Sigmoid colon (tissue), 7 donors: ENCODE measurements around the gene EPG5. TPM values are rescaled to one million over a fixed set of nuclear protein-coding genes. Genes with fewer than 3 reads are reported as not detected.

Source experiments
- DNase-seq: peaks from one replicate; pipeline ENCODE4 v3.0.0-alpha.2; 2019
- H3K27ac ChIP-seq, 4 donors: fragments of 200-600 bp; sonication (generic); one replicate each; pipeline ENCODE4 v1.5.1; 2016 to 2019; ENCODE audit warnings: mild to moderate bottlenecking in 1 of 4
- H3K27me3 ChIP-seq, 3 donors: fragments of 200-600 bp; sonication (generic); one replicate each; pipeline ENCODE4 v1.5.1; 2019; ENCODE audit warnings: mild to moderate bottlenecking in 1 of 3
- H3K36me3 ChIP-seq, 4 donors: fragments of 200-600 bp; sonication (generic); one replicate each; pipeline ENCODE4 v1.5.1; 2016 to 2019
- H3K4me1 ChIP-seq, 4 donors: fragments of 200-600 bp; sonication (generic); one replicate each; pipeline ENCODE4 v1.5.1; 2017 to 2019
- H3K4me3 ChIP-seq, 4 donors: fragments of 200-600 bp; sonication (generic); one replicate each; pipeline ENCODE4 v1.5.1; 2017 to 2019; ENCODE audit warnings: mild to moderate bottlenecking in 2 of 4, moderate library complexity in 1 of 4
- H3K9me3 ChIP-seq, 4 donors: fragments of 200-600 bp in 3 of 4; sonication (generic) in 3 of 4; one replicate each; pipeline versions ENCODE4 v1.5.1 to v1.6.1; 2013 to 2019
- EP300 ChIP-seq, 4 donors: sonication (generic); formaldehyde crosslinking; IDR thresholded peaks; one replicate each; pipeline ENCODE4 v1.6.1; 2017; ENCODE audit warnings: antibody characterized with exemption in 4 of 4
- POLR2A ChIP-seq, 2 donors: fragments of 450-650 bp; IDR thresholded peaks; one replicate each; pipeline ENCODE4 v1.6.1; 2016; ENCODE audit warnings: antibody characterized with exemption in 2 of 2, mild to moderate bottlenecking in 2 of 2, moderate library complexity in 2 of 2
- POLR2AphosphoS5 ChIP-seq, 4 donors: sonication (generic); formaldehyde crosslinking; IDR thresholded peaks; one replicate each; pipeline ENCODE4 v1.6.1; 2017; ENCODE audit warnings: antibody characterized with exemption in 4 of 4
- WGBS, 2 donors: extraction: QIAGEN DNeasy Blood & Tissue Kit; methylation state at CpG; one replicate each; pipeline ENCODE4 v1.1.7; 2013; 5-methylcytosine and 5-hydroxymethylcytosine counted together
- intact Hi-C: fragments of 100-400 bp; cut with DNase I; formaldehyde crosslinking; loops from one replicate; pipeline ENCODE4 v1.15.1; 2023
- polyA plus RNA-seq, 3 donors: library from polyadenylated mRNA; stranded (reverse); fragments of 200-250 nt; gene quantifications; one replicate each; pipeline ENCODE4 v1.2.3, GENCODE V29; 2013
- total RNA-seq, 4 donors: library from RNA; depleted of rRNA; stranded (reverse); fragments of >200 nt; gene quantifications; one replicate each; pipeline ENCODE4 v1.1.0, GENCODE V29; 2016
- TF ChIP-seq, protein P1 (sequence below), 4 experiments: fragments of 450-650 bp in 3 of 4; fragments of 200-600 bp in 1 of 4; IDR thresholded peaks; one replicate each; pipeline ENCODE4 v1.5.1; 2016 to 2019; ENCODE audit warnings: antibody characterized with exemption in 4 of 4, mild to moderate bottlenecking in 3 of 4, moderate library complexity in 2 of 4
- donor health status: healthy with polysubstance abuse.
- donor health status: Bipolar disorder and iron deficiency.
- donor health status: healthy.

The EPG5 gene
- total and polyA plus RNA-seq, 7 donors, result 3.7 to 29.1 (median 17.1) TPM

DNA sequence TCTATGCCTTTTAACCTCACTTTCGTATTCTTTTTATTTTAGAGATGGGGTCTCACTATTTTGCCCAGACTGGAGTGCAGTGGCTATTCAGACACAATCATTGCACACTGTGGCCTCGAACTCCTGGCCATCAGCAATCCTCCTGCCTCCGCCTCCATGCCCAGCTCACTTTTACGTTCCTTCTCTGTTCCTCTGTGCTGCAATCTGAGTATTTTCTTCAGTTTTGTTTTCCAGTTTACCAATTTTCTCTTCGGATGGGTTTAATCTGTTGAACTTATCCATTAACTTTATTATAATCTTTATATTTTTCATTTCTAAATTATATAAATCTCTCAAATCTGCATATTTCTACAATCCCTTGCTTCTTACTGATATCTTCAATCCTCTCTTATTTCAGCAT is 103.0 kb downstream of the EPG5 start:
- no peaks in the 10 kb centered on the region for H3K4me1 ChIP-seq
- intact Hi-C loops, result no loop called here
- 98% methylated on average over 5 of the region's 5 CpGs for WGBS, 2 donors
- H3K36me3 ChIP-seq, result peaks cover 11 to 89% (median 38%) of the 10 kb centered on the region in 4 donors
- H3K4me3 ChIP-seq, result no peak overlapping the region
- no peak overlapping the region for H3K27ac ChIP-seq
- no peak for DNase-seq
- no peak for TF ChIP-seq EP300 (IDR thresholded peaks at IDR 0.05)
- TF ChIP-seq POLR2AphosphoS5 (IDR thresholded peaks at IDR 0.05), result no peak
- TF ChIP-seq, protein P1, sequence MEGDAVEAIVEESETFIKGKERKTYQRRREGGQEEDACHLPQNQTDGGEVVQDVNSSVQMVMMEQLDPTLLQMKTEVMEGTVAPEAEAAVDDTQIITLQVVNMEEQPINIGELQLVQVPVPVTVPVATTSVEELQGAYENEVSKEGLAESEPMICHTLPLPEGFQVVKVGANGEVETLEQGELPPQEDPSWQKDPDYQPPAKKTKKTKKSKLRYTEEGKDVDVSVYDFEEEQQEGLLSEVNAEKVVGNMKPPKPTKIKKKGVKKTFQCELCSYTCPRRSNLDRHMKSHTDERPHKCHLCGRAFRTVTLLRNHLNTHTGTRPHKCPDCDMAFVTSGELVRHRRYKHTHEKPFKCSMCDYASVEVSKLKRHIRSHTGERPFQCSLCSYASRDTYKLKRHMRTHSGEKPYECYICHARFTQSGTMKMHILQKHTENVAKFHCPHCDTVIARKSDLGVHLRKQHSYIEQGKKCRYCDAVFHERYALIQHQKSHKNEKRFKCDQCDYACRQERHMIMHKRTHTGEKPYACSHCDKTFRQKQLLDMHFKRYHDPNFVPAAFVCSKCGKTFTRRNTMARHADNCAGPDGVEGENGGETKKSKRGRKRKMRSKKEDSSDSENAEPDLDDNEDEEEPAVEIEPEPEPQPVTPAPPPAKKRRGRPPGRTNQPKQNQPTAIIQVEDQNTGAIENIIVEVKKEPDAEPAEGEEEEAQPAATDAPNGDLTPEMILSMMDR (IDR thresholded peaks at IDR 0.05), result no peak
- TF ChIP-seq POLR2A (IDR thresholded peaks at IDR 0.05), result no peak
- no peaks in the 10 kb centered on the region for H3K27me3 ChIP-seq
- H3K9me3 ChIP-seq, result no peaks in the 10 kb centered on the region

DNA sequence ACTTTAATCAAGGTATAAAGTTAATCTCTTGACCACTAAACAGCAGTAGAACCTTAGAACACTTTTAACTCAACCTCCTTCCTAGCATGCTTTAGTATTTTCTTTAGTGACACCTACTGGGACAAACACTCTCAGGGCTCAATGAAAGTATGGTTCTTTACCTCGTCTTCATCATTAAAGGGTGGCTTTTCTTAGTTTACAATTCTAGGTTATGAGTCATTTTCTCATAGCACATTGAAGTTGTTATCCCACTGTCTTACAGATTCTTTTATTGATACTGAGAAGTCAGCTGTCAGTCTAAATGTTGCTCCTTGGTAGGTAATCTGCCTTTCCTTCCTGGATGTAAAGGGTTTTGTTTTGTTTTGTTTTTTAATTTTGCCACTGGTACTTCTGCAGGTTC is 103.7 kb downstream of the EPG5 start:
- intact Hi-C loops, result no loop called here
- Histone ChIP-seq H3K36me3 (peaks cover 13 to 89% (median 43%) of the 10 kb centered on the region in 4 donors), H3K4me1 (no peaks in the 10 kb centered on the region), H3K27me3 (no peaks in the 10 kb centered on the region), H3K9me3 (no peaks in the 10 kb centered on the region), H3K27ac (no peak overlapping the region), H3K4me3 (no peak overlapping the region)
- WGBS, 2 donors, result 70 to 79% methylated on average over 1 of the region's 1 CpG
- DNase-seq, result no peak
- TF ChIP-seq POLR2A (IDR thresholded peaks at IDR 0.05) (no peak), POLR2AphosphoS5 (IDR thresholded peaks at IDR 0.05) (no peak), EP300 (IDR thresholded peaks at IDR 0.05) (no peak)
- TF ChIP-seq, protein P1 (IDR thresholded peaks at IDR 0.05), result no peak

DNA sequence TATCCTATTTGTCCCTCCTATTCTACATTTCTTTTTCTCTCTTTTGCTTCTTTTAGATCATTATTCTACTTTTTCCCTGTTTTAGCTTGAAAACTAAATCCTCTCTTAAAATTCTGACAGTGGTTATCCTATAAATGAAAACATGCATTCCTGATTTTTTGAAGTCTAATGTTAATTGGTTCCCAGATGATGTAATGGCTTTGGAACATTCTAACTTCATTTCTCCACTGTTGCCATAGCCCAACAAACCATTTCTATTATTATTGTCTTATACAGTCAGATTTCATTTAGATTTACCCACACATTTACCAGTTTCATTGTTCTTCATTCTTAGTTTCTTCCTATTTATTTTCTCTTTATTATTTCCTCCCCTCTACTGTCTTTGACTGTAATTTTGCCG is 105.2 kb downstream of the EPG5 start:
- Histone ChIP-seq H3K4me3 (no peak overlapping the region), H3K9me3 (no peaks in the 10 kb centered on the region), H3K27ac (no peak overlapping the region), H3K36me3 (peaks cover 28 to 89% (median 51%) of the 10 kb centered on the region in 4 donors), H3K4me1 (no peaks in the 10 kb centered on the region), H3K27me3 (no peaks in the 10 kb centered on the region)
- intact Hi-C loops, result no loop called here
- TF ChIP-seq POLR2AphosphoS5 (IDR thresholded peaks at IDR 0.05) (no peak), POLR2A (IDR thresholded peaks at IDR 0.05) (no peak), EP300 (IDR thresholded peaks at IDR 0.05) (no peak)
- TF ChIP-seq, protein P1 (IDR thresholded peaks at IDR 0.05), result no peak
- 96% methylated on average over 1 of the region's 1 CpG for WGBS, 2 donors
- DNase-seq, result no peak

DNA sequence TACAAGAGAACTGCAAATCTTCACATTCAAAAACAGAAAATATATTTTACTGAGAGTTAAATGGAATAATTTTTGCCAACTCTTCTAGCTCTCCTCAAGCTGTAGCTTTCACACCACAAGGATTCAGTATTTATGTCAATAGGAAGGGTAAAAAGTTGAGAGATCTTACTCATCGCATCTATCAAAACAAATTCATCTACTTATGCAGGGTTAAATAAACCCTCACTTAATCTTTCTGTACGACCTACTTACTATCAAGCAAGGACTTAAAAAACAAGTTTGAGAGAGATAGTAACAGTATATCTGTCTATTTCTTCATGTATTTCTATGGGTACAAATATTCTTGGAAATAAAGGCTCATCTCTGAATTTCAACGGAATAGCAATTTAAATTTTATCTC is 106.2 kb downstream of the EPG5 start:
- H3K27me3 ChIP-seq, result no peaks in the 10 kb centered on the region
- TF ChIP-seq, protein P1 (IDR thresholded peaks at IDR 0.05), result no peak
- TF ChIP-seq EP300 (IDR thresholded peaks at IDR 0.05) (no peak), POLR2AphosphoS5 (IDR thresholded peaks at IDR 0.05) (no peak), POLR2A (IDR thresholded peaks at IDR 0.05) (no peak)
- intact Hi-C loops, result no loop called here
- H3K36me3 ChIP-seq, result peaks cover 28 to 89% (median 46%) of the 10 kb centered on the region in 4 donors
- H3K4me1 ChIP-seq, result no peaks in the 10 kb centered on the region
- H3K9me3 ChIP-seq, result no peaks in the 10 kb centered on the region
- no peak overlapping the region for H3K27ac ChIP-seq
- H3K4me3 ChIP-seq, result no peak overlapping the region
- DNase-seq, result no peak
- 88 to 90% methylated on average over 3 of the region's 3 CpGs for WGBS, 2 donors

- intact Hi-C loops, result no loop called here
- 86 to 97% methylated on average over 4 of the region's 4 CpGs for WGBS, 2 donors
These were observed 106.6 kb downstream of the EPG5 start for GRCh38 chr18:45860492-45860891.

More at GRCh38 chr18:45860492-45860891, 106.6 kb downstream of the EPG5 start:
- DNase-seq, result no peak
- Histone ChIP-seq H3K4me3 (no peak overlapping the region), H3K27ac (no peak overlapping the region), H3K4me1 (no peaks in the 10 kb centered on the region), H3K9me3 (no peaks in the 10 kb centered on the region), H3K36me3 (peaks cover 28 to 89% (median 44%) of the 10 kb centered on the region in 4 donors), H3K27me3 (no peaks in the 10 kb centered on the region)
- TF ChIP-seq EP300 (IDR thresholded peaks at IDR 0.05) (no peak), POLR2A (IDR thresholded peaks at IDR 0.05) (no peak), POLR2AphosphoS5 (IDR thresholded peaks at IDR 0.05) (no peak)
- TF ChIP-seq, protein P1 (IDR thresholded peaks at IDR 0.05), result no peak
